ENCODE results near the gene CHRNE.
A peak's percentile ranks its signal among the peaks of the same experiment; 100 is the strongest.

The CHRNE gene

GRCh38 chr17:4902540-4902939, 358 bp downstream of the CHRNE start:
- H3K4me3 ChIP-seq (ENCODE audit: low read length), result no peak overlapping the region
- no peaks in the 10 kb centered on the region for H3K27me3 ChIP-seq (ENCODE audit: control insufficient read depth, insufficient read depth, low read length)
- 0 out of 2 replicates have a peak, but pooled peaks cover 3% of the 10 kb centered on the region for H3K4me1 ChIP-seq (ENCODE audit: control insufficient read depth, insufficient read depth, low read length)
- DNase-seq (ENCODE audit: low read depth, low spot score), result no peak
- no peak overlapping the region for H3K27ac ChIP-seq (ENCODE audit: low read length)
- H3K9me3 ChIP-seq (ENCODE audit: control insufficient read depth, insufficient read depth, low read length), result no peaks in the 10 kb centered on the region
- WGBS (ENCODE audit: insufficient coverage, insufficient read length), result no CpG with 5 or more reads among the region's 8 CpGs
- no peaks in the 10 kb centered on the region for H3K36me3 ChIP-seq (ENCODE audit: control insufficient read depth, insufficient read depth, low read length)

- no peaks in the 10 kb centered on the region for H3K9me3 ChIP-seq (ENCODE audit: control insufficient read depth, insufficient read depth, low read length)
- no peaks in the 10 kb centered on the region for H3K27me3 ChIP-seq (ENCODE audit: control insufficient read depth, insufficient read depth, low read length)
- 0 out of 2 replicates have a peak, but pooled peaks cover 3% of the 10 kb centered on the region for H3K4me1 ChIP-seq (ENCODE audit: control insufficient read depth, insufficient read depth, low read length)
- WGBS (ENCODE audit: insufficient coverage, insufficient read length), result no CpG with 5 or more reads among the region's 48 CpGs
- no peak overlapping the region for H3K4me3 ChIP-seq (ENCODE audit: low read length)
- no peak for DNase-seq (ENCODE audit: low read depth, low spot score)
- no peaks in the 10 kb centered on the region for H3K36me3 ChIP-seq (ENCODE audit: control insufficient read depth, insufficient read depth, low read length)
- no peak overlapping the region for H3K27ac ChIP-seq (ENCODE audit: low read length)
Measured at GRCh38 chr17:4901648-4902344, 1.1 kb downstream of the CHRNE start.

GRCh38 chr17:4901108-4901647, 1.7 kb downstream of the CHRNE start:
- Histone ChIP-seq H3K4me3 (ENCODE audit: low read length) (no peak overlapping the region), H3K9me3 (ENCODE audit: control insufficient read depth, insufficient read depth, low read length) (no peaks in the 10 kb centered on the region), H3K27ac (ENCODE audit: low read length) (no peak overlapping the region), H3K36me3 (ENCODE audit: control insufficient read depth, insufficient read depth, low read length) (0 out of 2 replicates have a peak, but pooled peaks cover 3% of the 10 kb centered on the region), H3K4me1 (ENCODE audit: control insufficient read depth, insufficient read depth, low read length) (0 out of 2 replicates have a peak, but pooled peaks cover 3% of the 10 kb centered on the region), H3K27me3 (ENCODE audit: control insufficient read depth, insufficient read depth, low read length) (no peaks in the 10 kb centered on the region)
- no CpG with 5 or more reads among the region's 37 CpGs for WGBS (ENCODE audit: insufficient coverage, insufficient read length)
- DNase-seq (ENCODE audit: low read depth, low spot score), result no peak

- no peaks in the 10 kb centered on the region for H3K27me3 ChIP-seq (ENCODE audit: control insufficient read depth, insufficient read depth, low read length)
- H3K9me3 ChIP-seq (ENCODE audit: control insufficient read depth, insufficient read depth, low read length), result no peaks in the 10 kb centered on the region
- H3K4me3 ChIP-seq (ENCODE audit: low read length), result peak overlapping the region; percentile 7; the same call in 1 of the 2 replicates
- no peak overlapping the region for H3K27ac ChIP-seq (ENCODE audit: low read length)
- H3K36me3 ChIP-seq (ENCODE audit: control insufficient read depth, insufficient read depth, low read length), result 0 out of 2 replicates have a peak, but pooled peaks cover 3% of the 10 kb centered on the region
- 0 out of 2 replicates have a peak, but pooled peaks cover 3% of the 10 kb centered on the region for H3K4me1 ChIP-seq (ENCODE audit: control insufficient read depth, insufficient read depth, low read length)
- no peak for DNase-seq (ENCODE audit: low read depth, low spot score)
- no CpG with 5 or more reads among the region's 65 CpGs for WGBS (ENCODE audit: insufficient coverage, insufficient read length)
Measured at GRCh38 chr17:4900231-4901107, 2.4 kb downstream of the CHRNE start.

GRCh38 chr17:4899341-4900230, 3.3 kb downstream of the CHRNE start, which contains the start of gene C17orf107:
Gene C17orf107, plus strand, starts transcription at chr17:4899536. Its CDS starts 227 bp downstream, at chr17:4899763.
- H3K4me3 ChIP-seq (ENCODE audit: low read length), result peak within 1 kb of the TSS; percentile 38; the same call in 1 of the 2 replicates
- no peak within 1 kb of the TSS for H3K27ac ChIP-seq (ENCODE audit: low read length)
- no peak for DNase-seq (ENCODE audit: low read depth, low spot score)
- WGBS (ENCODE audit: insufficient coverage, insufficient read length), result no CpG with 5 or more reads among the region's 60 CpGs
- H3K36me3 ChIP-seq (ENCODE audit: control insufficient read depth, insufficient read depth, low read length), result peaks cover 9% of the 10 kb centered on the region
- H3K27me3 ChIP-seq (ENCODE audit: control insufficient read depth, insufficient read depth, low read length), result no peaks in the 10 kb centered on the region
- no peaks in the 10 kb centered on the region for H3K9me3 ChIP-seq (ENCODE audit: control insufficient read depth, insufficient read depth, low read length)
- 0 out of 2 replicates have a peak, but pooled peaks cover 3% of the 10 kb centered on the region for H3K4me1 ChIP-seq (ENCODE audit: control insufficient read depth, insufficient read depth, low read length)

- Histone ChIP-seq H3K4me3 (ENCODE audit: low read length) (peak overlapping the region; percentile 38; the same call in 1 of the 2 replicates), H3K9me3 (ENCODE audit: control insufficient read depth, insufficient read depth, low read length) (no peaks in the 10 kb centered on the region), H3K27me3 (ENCODE audit: control insufficient read depth, insufficient read depth, low read length) (no peaks in the 10 kb centered on the region), H3K27ac (ENCODE audit: low read length) (no peak overlapping the region), H3K4me1 (ENCODE audit: control insufficient read depth, insufficient read depth, low read length) (0 out of 2 replicates have a peak, but pooled peaks cover 3% of the 10 kb centered on the region), H3K36me3 (ENCODE audit: control insufficient read depth, insufficient read depth, low read length) (peaks cover 12% of the 10 kb centered on the region)
- no peak for DNase-seq (ENCODE audit: low read depth, low spot score)
- WGBS (ENCODE audit: insufficient coverage, insufficient read length), result no CpG with 5 or more reads among the region's 34 CpGs
Measured at GRCh38 chr17:4898927-4899326, 4.0 kb downstream of the CHRNE start.

GRCh38 chr17:4898351-4898750, 4.5 kb downstream of the CHRNE start:
- no peak overlapping the region for H3K27ac ChIP-seq (ENCODE audit: low read length)
- H3K9me3 ChIP-seq (ENCODE audit: control insufficient read depth, insufficient read depth, low read length), result no peaks in the 10 kb centered on the region
- DNase-seq (ENCODE audit: low read depth, low spot score), result no peak
- no CpG with 5 or more reads among the region's 8 CpGs for WGBS (ENCODE audit: insufficient coverage, insufficient read length)
- H3K27me3 ChIP-seq (ENCODE audit: control insufficient read depth, insufficient read depth, low read length), result no peaks in the 10 kb centered on the region
- H3K36me3 ChIP-seq (ENCODE audit: control insufficient read depth, insufficient read depth, low read length), result peaks cover 17% of the 10 kb centered on the region
- H3K4me3 ChIP-seq (ENCODE audit: low read length), result no peak overlapping the region
- H3K4me1 ChIP-seq (ENCODE audit: control insufficient read depth, insufficient read depth, low read length), result 0 out of 2 replicates have a peak, but pooled peaks cover 3% of the 10 kb centered on the region

DNA sequence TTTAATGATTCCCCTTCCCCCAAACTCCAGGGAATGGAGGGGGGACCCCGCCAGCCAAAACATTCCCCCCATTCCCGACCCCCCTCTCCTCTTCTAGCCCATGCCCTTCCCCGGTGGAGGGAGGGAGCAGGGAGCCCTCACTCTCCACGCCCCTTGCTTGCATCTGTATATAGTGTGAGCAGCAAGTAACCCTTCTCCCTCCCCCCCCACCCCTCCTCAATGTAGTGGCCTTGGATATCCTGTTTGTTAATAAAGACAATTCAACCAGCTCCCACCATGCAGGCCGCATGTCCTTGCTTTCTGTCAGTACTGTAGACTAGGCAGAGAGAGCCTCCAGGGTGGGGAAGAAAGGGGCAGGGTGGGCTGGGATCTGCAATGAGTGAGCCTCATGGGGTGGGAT, 5.1 kb downstream of the CHRNE start:
- no CpG with 5 or more reads among the region's 5 CpGs for WGBS (ENCODE audit: insufficient coverage, insufficient read length)
- Histone ChIP-seq H3K36me3 (ENCODE audit: control insufficient read depth, insufficient read depth, low read length) (peaks cover 23% of the 10 kb centered on the region), H3K4me1 (ENCODE audit: control insufficient read depth, insufficient read depth, low read length) (0 out of 2 replicates have a peak, but pooled peaks cover 3% of the 10 kb centered on the region)

DNA sequence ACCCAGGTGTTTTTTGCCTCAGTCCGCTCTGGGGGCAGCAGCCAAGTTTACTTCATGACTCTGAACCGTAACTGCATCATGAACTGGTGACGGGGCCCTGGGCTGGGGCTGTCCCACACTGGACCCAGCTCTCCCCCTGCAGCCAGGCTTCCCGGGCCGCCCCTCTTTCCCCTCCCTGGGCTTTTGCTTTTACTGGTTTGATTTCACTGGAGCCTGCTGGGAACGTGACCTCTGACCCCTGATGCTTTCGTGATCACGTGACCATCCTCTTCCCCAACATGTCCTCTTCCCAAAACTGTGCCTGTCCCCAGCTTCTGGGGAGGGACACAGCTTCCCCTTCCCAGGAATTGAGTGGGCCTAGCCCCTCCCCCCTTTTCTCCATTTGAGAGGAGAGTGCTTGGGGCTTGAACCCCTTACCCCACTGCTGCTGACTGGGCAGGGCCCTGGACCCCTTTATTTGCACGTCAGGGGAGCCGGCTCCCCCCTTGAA, 5.7 kb downstream of the CHRNE start:
- no peaks in the 10 kb centered on the region for H3K9me3 ChIP-seq (ENCODE audit: control insufficient read depth, insufficient read depth, low read length)
- no peak overlapping the region for H3K27ac ChIP-seq (ENCODE audit: low read length)
- 0 out of 2 replicates have a peak, but pooled peaks cover 3% of the 10 kb centered on the region for H3K4me1 ChIP-seq (ENCODE audit: control insufficient read depth, insufficient read depth, low read length)
- WGBS (ENCODE audit: insufficient coverage, insufficient read length), result no CpG with 5 or more reads among the region's 10 CpGs
- H3K36me3 ChIP-seq (ENCODE audit: control insufficient read depth, insufficient read depth, low read length), result peaks cover 27% of the 10 kb centered on the region
- no peak for DNase-seq (ENCODE audit: low read depth, low spot score)
- H3K4me3 ChIP-seq (ENCODE audit: low read length), result no peak overlapping the region
- no peaks in the 10 kb centered on the region for H3K27me3 ChIP-seq (ENCODE audit: control insufficient read depth, insufficient read depth, low read length)

More for the DNA sequence above, 5.1 kb downstream of the CHRNE start:
- H3K27ac ChIP-seq (ENCODE audit: low read length), result no peak overlapping the region
- no peak for DNase-seq (ENCODE audit: low read depth, low spot score)
- no peak overlapping the region for H3K4me3 ChIP-seq (ENCODE audit: low read length)
- H3K27me3 ChIP-seq (ENCODE audit: control insufficient read depth, insufficient read depth, low read length), result no peaks in the 10 kb centered on the region
- no peaks in the 10 kb centered on the region for H3K9me3 ChIP-seq (ENCODE audit: control insufficient read depth, insufficient read depth, low read length)
